CD4-positive, alpha-beta T cell treated with Interleukin-6 at 100 ng/mL for 8 hours (primary cell): ENCODE data around the gene SPRED2.

Source experiments
- DNase-seq: peaks from one replicate; pipeline ENCODE4 v3.0.0-alpha.2; 2020; ENCODE audit warnings: mixed read lengths, low spot score

The SPRED2 gene

DNA sequence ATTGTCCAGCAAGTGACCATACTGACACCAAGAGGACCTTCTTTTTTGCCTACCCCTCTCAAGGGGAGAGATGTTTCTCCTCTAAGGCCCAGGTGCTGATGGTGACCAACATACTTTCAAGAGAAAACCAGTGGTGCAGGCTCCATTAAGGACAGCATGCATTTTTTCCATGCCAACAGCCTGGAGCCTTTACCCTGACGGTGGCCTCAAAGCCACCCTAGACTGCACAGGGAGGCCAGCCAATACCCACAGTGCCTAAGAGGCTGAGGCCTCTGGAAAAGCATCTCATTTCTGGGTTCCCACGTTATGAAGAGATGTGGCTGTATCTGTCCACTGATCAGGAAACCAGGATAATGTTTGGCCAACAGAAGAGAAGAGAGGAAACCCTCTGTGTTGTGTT is 19.3 kb downstream of the SPRED2 start:
- DNase-seq = no peak

DNA sequence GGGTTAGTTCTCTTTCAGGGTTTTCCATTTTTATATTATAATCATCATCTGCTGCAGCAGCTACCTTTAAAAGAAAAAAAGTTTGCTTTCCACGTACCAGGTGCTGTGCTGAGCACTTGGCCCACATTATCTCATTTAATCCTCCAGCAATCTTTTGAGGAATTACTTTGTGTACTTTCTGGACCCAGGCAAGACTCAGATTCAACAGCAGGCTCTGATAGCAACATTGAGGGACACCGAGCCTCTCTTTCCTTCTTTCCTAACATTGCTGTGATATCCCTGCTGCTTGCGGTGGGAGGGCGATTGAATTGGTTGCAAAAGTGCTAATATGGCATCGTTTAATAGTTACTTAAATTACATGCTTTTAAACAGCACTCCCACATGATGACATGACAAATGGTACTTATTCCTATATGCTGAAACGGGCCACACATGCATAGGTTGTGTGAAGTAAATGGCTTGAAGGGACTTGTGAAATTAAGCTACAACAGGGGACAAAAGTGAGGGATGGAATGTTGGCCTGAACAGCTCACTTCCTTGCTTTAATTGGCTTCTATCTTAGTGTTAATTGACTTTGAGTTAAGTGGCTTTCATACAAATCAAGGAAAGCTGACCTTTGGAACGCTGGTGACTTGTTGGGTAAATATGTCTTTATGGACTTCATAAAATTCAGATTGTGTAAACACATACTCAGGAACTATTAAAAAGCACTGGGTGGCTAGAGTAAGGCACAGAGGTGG is 21.2 kb downstream of the SPRED2 start:
- DNase-seq = no peak

DNA sequence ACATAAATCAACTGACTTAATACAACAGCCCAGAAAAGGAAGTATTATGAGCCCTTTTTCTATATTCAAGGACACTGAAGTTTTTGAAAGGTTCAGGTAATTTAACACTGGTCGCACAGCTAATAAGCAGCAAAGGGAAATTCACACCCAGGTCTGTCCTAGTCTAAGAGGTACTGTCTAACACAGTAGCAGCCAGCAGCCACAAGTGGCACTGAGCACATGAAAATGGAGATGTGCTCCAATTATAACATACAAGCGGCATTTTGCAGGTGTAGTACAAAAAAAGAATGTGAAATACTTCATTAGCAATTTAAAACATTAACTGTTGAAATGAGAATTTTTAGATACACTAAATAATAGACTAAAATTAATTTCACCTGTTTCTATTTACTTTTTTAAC is 23.4 kb downstream of the SPRED2 start:
- DNase-seq = no peak

DNA sequence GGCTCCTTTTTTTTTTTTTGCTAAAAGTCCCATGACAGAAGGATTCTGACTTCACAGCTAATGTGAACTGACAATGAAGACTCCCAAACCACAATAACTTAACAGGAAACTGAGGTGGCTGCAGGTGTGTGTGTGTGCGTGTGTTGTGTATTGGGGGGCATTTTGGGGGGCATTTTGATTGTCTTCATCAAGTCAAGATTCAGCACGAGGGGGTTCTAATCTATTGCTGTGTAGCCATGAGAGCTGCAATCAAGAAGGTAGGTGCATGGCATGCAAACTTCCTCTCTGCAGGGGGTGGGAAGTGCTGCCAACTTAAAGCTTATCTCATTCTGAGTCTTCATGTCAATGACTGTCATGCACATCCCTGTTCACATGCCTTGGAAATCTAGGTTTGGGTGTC is 25.2 kb downstream of the SPRED2 start:
- DNase-seq = no peak

DNA sequence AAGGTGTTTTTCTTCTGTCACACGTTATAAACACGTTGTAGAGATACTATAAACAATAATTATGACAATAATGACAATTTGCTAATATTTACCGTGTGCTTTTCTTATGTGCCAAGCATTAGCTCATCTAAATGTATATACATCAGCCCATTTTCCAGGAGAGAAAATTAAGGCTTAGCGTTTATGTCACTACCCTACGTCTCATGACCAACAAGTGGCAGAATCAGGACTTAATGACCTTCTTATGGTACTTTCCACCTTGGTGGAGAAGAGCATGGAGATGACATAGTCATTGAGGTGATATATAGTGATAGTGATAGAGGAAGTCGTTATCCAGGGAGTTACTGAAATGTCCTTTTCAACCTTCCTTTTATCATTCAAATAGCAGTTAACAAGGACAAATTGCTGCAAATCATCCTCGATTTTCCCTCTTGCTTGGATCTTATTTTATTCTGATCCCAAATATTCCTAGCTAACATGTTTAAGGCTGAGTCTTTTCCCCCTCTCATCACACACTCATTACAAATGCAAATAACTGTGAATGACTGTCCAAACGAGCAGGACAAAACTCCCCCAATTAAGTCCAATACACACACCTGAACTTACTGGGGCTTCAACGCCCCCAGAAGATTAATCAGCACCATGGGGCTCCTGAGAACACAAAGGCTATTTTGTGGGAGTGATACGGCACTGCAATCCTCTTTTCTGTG is 27.3 kb downstream of the SPRED2 start:
- no peak for DNase-seq

DNA sequence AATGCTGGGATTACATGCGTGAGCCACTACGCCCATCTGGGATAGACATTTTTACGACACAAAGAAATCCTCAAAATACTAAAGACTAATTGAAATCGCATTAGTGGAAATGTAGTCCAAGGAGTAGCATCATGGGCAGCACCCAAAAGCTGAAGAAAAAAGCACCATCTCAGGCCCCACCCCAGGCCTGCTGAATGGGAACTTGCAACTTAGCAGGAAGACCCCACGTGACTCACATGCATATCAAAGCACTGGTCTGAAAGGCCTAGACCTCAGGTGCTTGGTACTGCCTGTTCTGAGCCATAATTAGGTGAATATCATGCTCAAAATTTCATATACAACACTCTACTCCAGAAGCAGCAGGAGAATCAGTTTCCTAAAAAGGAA is 28.9 kb downstream of the SPRED2 start:
- DNase-seq = no peak

DNA sequence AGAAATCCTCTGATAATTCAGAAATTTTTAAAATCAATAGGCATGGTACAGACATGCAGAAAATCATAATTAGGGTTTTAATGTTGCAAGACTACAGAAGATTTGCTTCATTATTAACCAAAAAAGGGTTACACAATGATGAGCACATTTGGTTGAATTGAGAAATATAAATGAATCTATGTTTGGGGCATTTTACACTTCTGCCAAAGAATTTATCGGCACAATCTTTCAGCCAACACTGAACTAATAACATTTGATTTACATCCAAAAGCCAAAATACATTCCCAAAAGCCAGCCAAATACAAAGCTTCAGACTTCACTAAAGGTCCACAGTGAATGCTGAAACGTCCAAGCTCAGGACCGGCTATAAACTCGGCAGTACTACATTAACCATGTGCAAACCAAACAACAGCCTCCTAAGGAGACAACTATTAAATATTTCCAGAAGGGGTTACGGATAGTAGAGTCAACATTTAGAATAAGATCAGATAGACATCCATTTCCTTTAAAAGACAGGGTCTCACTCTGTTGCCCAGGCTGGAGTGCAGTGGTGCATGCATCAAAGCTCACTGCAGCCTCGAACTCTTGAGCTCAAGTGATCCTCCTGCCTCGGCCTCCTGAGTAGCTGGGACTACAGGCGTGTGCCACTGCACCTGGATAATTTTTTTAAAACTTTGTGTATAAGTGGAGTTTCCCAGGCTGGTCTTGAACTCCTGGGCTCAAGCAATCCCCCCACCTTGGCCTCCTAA is 29.4 kb downstream of the SPRED2 start:
- no peak for DNase-seq

DNA sequence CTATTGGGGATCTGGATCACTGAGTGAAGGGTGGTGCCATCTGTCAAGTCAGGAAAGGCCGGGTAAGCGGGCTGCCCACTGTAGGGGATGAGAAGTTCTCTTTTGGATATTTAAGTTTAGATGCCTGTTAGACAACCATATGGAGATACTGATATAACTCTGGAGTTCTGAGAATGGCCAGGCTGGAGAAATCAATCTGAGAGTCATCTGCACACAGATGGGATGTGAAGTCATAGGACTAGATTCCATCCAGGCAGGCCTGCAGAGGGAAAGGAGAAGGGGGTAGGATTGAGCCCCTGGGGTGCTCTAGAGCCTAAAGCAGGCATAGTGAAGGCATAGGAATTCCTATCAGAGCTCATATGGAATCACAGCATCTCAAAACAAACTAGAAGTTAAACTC is 30.1 kb downstream of the SPRED2 start:
- DNase-seq = no peak

DNA sequence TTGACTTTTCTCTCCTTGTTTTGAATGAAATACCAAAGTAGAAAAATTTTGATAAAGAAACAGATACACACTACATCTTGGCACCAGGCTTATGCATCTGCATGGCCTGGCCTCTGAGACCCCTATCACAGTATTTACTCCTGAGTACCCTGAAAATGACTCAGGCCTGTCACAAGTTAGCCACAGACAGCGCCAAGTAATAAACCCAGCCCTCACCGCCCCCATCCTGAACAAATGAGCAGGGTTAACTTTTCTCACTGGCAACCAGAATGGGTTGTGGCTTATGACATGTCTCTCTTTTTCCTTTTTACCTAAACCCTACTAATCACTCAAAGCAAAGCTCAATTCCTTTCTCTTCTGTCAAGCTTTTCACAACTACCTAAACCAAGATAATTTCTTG is 35.3 kb downstream of the SPRED2 start:
- no peak for DNase-seq

DNA sequence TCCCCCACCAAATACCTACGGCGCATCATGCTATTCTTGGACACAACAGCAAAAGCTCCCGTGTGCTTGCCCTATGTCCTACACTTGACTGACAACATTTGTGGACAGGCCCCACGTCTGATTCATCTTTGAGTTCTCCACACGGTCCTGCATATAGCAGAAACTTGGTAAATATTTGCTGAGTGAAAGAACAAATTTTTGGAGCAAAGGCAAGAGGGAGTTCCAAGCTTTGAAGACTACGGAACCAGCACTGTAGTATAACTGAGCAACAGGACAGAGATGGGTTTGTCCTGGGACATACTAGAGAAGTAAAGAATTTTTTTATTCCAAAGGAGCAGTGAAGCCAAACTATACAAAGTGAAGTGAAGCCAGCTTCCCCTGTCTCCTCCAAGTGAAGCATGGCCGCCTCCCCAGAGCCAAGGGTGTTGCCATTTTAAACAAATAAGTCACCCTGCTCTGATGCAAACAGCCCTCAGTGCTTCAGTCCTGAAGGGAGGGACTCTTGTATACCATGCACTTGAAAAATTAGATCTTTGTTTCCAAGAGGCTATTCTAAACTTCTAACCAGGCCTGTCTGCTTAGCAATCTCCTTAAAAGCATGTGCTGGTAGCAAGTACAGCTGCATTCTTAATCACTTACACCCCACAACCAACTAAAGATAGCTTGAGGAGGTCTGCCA is 35.9 kb downstream of the SPRED2 start:
- no peak for DNase-seq

DNA sequence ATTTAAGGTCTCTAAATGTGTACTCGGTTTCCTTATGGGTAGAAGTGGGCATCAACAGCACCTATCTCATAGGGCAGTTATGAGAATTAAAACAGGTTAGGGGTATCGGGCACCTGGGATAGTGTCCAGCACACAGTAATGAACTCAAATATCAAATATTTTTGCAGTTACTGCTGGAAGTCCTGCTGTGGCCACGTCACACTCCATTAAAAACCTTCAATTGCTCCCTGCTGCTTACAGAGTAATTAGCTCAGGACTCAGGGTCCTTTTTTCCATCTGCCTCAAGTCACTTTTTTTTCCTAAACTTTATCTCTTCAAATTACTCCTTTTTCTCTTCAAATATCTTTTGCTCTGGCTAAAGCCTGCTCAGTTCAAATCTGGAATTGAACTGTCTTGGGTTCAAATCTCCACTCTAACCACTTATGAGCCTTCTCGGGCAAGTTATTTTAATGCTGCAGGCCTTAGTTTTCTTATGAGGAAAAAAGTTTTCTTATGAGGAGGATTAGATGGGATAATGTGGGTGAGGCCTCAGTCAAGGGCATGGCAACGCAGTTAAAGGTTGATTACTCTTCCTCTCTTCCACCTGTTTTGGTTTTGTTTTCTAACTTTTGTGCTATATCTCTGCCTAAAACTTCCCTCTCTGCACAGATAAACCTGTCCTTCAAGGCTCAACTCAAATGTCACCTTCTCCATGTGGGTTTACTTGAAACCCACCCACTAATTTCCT is 36.6 kb downstream of the SPRED2 start:
- no peak for DNase-seq

DNA sequence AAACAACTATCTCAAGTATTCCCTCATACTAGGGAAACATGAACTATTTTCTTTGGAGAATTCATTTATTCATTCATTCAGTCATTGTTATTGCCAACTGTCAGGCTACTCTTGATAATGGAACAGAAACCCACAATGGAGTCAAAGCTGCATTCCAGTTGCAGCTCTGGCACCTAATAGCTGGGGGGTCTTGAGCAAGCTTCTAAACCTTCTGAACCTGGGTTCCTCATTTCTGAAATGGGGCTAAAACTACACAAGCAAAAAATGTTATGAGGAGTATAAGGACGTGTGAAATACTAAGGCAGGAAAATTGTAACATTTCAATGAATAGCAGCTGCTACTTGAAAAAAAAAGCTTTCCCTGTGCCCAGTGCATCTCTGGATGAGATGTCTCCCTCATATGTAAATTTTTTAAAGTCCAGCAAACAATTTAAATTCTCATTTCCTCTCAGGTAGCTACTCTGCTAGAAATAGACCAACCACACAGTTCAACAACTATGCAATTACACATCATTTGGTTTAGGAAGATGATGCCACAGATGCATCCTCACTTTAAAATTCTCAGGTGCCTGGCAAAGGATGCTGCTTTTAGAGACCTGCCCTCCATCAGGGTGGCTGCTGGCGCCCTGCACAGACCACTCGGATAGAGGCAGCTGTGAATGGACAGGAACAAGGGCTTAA is 38.5 kb downstream of the SPRED2 start:
- DNase-seq = no peak

DNA sequence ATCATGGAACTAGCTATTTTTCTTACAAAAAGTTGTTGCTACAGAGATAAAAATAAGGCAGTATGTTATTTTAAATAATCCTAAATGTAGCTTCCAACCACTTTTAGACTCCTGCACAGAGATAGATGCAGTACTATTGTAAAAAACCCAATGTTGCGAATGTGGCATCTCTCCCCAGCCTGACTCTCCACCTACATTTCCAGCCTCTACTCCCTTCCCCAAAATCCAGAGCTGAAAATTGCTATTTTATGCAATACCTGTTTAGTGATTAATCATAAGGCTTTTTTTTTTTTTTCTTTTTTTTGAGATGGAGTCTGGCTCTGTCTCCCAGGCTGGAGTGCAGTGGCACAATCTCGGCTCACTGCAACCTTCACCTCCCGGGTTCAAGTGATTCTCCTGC is 39.4 kb downstream of the SPRED2 start:
- DNase-seq = no peak

DNA sequence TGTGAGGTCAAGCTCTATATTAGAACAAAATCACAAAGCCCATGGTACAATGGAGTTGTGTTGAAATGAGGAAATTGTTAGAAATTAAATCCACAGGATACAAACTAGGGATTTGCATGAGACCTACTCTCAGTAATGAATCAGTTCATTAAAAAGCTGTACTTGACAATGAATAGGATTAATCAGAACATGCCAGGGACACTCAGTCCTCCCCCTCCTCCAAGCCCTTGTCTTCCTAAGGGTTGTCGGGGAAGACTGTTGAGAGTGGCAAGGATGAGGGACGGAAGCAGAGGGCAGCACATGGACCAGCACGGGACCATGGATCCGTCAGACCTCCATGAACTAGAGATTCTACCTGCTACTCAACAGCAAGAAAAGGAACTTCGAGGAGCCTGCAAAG is 39.8 kb downstream of the SPRED2 start:
- no peak for DNase-seq

DNA sequence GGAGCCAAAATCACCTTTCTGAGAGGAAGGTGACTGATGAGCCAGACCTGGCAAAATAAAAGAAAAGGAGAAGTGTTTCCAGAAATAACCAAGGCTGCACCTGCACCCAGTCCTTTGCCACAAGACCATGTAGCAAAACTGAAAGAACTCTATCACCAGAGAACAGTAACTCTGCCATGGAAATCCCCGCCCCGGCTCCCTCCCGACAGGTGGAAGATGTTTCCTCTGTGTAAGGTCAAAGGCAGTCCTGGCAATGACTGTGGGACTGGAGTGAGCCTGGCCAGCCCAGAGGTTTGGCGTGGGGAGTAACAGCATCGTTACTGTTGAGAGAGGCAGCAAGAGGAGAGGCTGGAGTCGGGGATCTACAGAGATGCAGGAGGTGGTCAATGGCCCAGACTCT is 42.3 kb downstream of the SPRED2 start:
- no peak for DNase-seq

DNA sequence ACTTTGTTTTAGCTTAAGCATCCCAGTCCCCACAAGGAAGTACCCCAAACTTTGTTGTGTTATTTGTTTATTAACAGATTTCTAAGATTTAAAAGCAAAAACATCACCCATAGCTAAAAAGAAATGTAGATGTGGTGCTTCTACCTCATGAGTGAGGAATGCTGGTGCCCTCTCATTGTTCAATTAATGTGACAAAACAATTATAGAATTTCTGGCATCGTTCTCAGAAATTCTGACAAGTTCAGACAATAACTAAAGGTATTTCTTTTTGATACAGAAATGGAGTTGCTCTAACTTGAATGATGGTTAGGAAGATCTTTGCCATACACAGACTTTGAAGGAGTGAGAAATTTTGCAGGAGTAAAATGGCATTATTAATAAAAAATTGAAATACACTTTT is 42.9 kb downstream of the SPRED2 start:
- DNase-seq = no peak

DNA sequence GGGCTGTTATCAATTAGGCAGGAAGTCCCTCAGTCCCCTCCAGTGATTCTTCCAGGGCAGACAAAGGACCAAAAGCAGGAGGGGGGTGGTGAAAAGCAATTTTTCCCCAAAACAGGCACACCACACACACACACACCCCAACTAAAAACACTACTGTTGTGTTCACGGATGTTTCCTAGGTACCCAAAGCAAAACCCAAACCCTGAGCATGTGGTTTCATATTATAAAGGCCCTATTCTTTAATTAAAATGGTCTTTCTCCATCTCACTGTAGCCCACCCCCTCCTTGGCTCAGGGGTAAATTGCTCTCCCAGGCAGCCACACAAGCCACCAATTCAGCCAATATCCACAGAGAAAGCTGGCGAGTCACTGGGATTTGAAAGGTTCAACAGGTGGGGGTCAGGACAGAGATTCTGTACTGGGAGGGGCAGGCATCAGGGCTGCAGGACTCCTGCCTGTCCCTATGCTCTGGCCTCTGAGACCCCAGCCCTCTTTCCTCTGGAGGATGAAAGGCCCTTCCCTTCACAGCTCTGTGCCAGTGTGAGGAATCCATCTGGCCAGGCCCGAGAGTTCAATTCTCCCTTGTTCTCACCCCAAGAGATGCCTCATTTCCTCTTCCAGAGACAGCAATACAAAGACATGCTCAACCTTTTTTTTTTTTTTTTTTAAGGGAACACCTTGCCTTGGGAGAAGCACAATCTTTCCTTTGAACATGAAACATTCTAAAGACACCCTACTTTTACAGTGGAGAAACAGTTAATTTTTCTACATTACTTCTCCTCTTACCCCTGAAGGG is 43.6 kb downstream of the SPRED2 start:
- DNase-seq = no peak

DNA sequence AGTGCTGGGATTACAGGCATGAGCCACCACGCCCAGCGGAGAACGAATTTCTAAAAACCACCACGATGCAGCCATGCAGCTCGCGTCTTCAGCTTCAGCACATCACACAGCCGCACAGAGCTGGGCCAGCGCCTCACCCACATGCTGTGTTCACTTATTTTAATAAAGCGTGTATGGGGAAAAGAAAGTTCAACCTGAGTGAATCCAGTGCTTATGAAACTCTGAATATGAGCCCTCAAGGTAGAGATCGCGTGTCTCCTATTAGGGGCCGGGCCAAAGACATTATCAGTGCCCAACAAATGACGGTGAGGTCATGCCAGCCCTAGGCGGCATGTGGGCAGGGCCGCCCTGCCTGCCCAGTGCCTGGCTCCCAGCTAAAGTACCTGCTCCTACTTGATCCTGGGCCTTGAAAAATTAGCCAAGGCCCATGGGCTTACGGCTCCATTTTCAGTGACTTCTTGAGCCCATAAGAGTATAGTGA is 44.3 kb downstream of the SPRED2 start:
- DNase-seq = no peak

DNA sequence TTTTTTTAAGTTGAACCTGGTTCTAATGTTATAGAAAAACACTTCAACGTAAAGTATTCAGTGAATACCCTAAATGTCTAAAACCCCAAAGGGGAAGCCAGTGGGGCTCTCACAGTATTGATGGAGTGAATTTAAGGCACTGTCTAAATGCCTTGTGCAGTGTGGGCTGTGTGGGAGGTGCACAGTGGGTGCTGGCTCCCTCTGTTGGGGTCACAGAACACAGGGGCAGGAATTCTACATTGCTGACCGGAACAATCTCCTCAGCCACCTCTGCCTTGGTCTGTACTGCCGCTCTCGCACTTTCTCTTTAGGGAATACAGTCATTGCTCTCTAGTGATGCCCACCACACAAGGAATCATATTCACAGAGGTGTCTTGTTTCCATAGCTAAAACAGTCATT is 45.4 kb downstream of the SPRED2 start:
- DNase-seq = no peak

DNA sequence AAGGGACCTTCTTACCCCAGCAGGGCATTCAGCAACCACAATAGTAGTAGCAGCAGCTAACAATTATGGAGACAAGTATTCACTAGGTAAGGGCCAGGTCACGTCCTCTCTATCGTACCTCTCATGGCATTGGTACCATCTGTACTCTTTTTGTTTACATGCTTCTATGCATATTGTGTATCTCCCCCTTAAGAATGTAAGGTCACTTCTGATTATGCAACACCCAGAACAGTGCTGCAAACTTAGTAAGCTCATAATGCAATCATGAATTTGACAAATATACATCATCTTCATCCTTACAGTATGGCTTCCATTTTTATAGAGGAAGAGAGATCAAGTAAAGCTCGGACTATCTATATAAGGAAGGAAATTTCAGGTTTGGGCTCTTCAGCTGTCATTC is 46.1 kb downstream of the SPRED2 start:
- no peak for DNase-seq
